HG02759 (cell line): ENCODE data around the gene TFCP2.
"Not testable (repeated sequence)": the region's sequence is repeated elsewhere in the genome, so short reads cannot be mapped to it uniquely, and the experiment has no call there.

Experiments used
- ATAC-seq: cut with Tn5 transposase; IDR thresholded peaks from one replicate; pipeline ENCODE4 v1.9.1; 2021; ENCODE audit warnings: mild to moderate bottlenecking, moderate library complexity; ENCODE audit not compliant: unreplicated experiment

TFCP2 gene

DNA sequence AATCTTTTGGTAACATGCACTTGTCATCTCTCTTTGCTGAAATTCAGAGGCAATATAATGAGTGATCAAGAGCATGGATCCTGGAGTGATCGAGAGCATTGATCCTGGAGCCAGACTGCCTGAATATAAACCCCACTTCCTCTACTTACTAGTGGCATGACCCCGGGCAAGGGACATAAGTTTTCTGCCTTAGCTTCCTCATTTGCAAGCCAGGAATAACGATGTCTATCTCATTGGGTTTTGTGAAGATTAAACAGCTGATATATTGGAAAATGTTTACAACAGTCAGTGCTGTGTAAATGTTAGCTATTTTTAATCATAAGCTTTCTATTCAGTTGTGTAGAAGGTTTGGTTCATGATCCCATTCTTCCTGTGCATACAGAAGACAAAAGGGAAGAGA is 87.2 kb downstream of the TFCP2 start:
- ATAC-seq = no peak

DNA sequence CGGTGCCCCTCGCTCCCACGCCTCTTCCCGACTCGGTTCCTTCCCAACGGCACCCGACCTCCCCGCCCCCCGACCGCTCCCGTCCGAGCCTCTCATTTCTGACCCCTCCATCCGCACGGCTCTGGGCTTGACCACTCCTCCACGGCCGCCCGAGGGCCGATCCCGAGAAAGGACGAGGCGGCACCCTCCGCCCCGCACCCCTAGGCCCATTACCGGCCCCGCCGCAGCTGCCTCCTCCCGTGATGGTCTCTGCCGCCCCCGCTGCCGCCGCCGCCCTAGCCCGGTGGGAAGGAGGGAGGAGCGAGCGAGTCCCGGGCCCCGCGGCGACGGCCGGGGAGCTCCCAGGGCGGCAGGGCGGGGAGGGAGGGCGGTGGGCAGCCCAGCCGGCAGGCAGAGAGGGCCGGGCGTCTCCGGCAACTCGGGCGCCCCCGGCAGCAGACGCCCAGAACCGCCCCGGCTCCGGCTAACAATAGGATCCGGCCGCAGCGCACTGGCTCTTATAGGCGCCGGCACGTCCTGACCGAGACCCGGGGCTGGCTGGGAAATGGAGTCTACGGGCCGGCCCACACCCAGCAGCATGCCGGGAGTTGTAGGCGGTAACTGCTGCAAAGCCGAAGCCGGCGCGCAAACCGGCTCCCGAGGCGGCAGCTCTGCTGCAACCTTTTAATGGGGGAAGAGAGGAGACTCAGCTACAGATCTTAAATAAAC is 89.7 kb downstream of the TFCP2 start, which contains the start of gene CSRNP2:
Gene CSRNP2 (minus strand): TSS at position 471 of the 708 bp plus-strand sequence. CDS start 7,035 bp downstream, outside the sequence.
- ATAC-seq = peak; percentile 98

DNA sequence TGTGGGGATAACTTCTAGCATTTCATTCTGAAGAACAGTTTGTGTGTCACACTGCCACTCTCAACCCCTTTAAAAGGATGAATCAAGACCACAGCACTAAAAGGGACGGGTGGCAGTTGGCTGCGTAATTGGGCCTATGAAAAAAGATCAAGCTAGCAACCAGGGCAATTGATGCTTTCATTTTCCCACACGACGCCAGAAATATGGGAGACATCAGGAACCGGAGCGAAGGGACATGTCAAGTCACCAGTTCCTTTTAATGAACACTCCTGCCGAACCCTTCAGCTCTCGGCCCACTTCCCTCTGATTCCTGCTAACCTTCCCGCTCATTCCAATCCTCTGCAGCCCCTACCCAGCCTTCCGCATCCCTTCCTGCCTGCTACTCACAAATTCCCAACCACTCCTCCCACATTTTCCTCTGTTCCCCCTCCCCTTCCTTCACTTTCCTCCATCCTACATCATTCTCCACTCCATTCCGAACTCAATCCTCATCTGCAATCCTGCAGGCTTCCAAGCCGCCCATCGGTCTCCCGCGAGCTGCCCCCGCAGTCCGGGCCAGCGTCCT is 90.3 kb downstream of the TFCP2 start:
- no peak for ATAC-seq

DNA sequence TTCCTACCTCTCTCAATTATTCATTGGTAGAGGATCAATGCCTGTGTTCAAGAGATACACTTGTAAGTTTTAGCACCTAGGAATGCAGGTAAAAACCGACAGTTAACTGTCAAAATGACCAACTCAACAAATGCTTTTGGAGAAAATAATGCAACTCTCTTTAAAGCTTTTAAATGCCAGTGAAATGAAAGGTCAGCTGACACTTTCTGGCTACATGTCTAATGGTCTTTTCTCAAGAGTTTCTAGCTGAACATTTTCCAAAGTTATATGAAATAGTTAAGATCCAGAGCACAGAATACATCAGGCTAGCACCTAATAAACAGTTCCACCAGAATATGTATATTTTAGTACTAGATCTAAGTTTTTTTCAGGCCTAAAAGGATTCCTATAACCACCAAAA is 91.5 kb downstream of the TFCP2 start:
- no peak for ATAC-seq

DNA sequence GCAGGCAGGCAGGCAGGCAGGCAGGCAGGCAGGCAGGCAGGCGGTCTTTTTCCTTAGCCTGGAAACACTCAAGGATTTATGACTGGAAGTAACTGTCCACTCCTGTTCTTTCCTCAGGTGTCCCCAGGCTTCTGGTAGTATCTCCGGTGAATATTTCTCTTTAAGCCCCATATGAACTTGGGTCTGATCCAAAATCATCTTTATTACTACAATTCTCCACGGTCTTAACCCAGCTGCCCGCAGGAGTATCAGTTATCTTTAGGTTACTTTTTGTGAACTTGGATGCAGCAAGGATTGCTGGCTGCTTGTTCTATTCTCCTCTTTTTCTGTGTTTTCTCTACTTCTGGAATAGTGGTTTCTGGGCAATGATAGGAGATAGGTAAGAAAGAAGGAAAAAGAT is 92.8 kb downstream of the TFCP2 start:
- no peak for ATAC-seq

DNA sequence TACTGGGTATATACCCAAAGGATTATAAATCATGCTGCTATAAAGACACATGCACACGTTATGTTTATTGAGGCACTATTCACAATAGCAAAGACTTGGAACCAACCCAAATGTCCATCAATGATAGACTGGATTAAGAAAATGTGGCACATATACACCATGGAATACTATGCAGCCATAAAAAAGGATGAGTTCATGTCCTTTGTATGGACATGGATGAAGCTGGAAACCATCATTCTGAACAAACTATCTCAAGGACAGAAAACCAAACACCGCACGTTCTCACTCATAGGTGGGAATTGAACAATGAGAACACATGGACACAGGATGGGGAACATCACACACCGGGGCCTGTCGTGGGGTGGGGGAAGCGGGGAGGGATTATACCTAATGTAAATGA is 94.1 kb downstream of the TFCP2 start:
- ATAC-seq = not testable (repeated sequence)

DNA sequence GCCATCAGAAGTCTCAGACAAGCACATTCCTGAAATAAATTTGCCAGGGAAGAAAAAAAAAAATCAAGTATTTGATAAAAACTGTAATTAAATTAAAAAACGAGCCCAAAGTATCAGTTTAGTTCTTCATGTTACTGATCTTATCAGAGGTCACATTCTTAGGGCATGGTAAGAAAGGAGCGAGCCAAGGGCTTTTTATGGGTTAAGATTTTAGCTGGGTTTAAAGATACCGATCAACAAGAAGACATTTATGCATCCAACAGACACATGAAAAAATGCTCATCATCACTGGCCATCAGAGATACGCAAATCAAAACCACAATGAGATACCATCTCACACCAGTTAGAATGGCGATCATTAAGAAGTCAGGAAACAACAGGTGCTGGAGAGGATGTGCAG is 94.6 kb downstream of the TFCP2 start:
- ATAC-seq = not testable (repeated sequence)

DNA sequence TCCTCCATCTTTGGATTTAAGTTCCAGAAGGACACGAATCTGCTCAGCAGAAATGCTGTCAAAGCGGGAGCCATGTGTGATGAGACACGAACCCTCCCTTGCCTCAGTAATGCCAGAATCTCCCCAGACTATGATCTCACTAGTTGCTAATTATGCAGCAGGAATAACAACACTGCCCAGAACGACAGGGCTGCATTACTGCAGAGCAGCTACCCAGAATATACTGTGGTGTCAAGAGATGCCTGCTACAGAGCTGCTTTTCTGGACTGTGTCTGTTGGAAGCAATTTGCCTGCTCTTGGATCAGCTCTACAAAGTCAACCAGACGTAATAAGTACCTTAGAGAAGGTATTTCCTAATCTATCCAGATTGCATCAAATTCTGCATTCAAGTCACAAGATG is 95.0 kb downstream of the TFCP2 start:
- ATAC-seq = no peak

DNA sequence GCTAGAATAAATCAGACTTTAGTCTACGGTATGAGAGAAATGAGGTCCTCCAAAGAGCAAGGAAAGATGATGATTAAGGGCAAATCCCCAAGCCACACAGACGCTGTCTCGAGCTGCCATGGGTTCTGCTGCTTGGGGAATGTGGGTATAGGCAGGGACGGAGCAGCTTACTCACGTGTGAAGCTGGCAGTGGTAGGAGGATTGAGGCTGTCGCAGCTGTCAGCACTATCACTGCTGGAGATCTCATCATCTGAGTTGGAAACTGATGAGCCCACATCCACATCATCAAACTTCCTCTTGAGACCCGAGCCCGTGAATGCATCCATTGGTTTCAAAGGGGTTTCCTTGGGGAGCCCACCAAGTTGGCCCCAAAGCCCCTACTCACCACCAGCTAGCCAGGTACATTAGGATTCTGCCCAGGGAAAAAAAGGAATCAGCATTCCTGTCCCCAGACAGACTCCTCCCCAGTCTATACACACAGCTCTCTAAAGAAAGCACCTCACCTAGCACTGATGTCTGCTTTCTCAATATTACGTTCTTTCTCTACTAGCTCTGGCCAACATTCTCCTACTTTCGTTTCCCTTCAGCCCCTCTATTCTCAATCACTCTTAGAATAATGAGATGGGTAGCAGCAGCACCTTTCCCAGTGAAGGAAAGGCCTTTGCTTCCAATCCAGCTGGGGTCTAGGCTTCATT is 96.6 kb downstream of the TFCP2 start:
- no peak for ATAC-seq

DNA sequence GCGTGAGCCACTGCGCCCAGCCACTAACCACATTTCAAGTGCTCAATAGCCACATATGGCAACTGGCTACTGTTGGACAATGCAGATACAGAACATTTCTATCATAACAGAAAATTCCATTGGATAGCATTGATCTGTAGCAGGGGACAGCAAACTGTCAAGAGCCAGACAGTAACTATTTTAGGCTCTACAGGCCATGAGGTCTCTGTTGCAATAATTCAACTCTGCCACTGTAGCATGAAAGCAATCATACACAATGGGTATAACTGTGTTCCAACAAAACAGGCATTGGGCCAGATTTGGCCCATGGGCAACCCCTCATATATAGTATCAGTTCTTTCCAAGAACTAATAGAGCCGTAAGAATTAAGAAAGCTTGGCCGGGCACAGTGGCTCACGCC is 97.5 kb downstream of the TFCP2 start:
- ATAC-seq = no peak

DNA sequence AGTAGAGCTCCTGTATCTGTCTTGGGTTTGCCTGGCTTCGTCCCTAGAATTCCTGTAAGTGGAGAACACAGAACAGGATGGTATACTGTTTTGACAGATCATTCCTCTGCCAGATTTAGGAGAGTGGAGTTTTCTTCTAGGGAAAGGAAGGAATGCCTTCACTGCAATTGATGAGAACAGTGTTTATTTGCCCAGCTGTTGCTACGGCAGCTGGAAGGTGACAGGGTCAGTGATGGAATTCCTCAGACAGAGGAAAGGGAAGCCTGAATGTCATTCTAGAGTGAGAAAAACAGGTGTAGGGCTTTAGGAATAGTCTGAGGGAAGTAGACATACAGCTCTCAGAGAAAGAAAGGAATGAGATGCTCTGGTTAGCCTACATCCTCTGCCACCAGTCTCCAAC is 101.3 kb downstream of the TFCP2 start:
- ATAC-seq = no peak

DNA sequence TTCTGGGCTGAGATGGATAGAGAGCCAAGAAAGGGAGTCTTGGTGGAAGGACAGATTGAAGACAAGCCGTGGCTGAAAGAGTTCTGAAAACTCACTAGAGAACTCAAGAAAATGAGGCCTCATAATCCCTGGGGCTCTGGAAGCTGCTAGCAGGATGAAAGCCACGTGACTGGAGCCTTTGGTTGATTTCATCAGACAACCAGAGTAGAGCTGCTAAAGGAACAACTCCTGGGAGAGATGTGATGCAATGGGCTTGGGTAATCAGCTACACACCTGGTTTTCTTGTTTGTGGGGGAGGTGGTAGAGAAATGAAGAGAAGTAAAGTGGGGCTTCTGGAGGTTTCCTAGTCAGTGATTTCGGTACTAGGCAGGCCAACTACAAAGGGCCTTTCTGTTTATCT is 102.9 kb downstream of the TFCP2 start:
- no peak for ATAC-seq

DNA sequence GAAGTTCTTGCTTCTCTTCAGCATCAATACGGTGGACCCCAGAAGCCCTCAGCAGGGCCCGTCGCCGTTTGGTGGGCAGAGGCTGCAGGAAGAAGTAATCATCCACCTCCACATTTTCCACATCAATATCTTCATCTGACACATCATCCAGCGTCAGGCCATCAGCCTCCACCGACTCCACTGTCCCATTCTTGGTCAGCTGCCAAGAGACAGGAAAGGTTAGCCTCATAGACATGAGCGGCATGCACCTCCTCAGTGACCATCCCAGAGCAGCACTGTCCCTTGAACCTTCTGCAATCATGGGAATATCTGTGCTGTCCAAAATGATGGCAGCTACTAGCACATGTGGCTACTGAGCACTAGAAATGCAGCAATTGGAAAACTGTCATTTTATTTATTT is 105.2 kb downstream of the TFCP2 start:
- ATAC-seq = no peak

DNA sequence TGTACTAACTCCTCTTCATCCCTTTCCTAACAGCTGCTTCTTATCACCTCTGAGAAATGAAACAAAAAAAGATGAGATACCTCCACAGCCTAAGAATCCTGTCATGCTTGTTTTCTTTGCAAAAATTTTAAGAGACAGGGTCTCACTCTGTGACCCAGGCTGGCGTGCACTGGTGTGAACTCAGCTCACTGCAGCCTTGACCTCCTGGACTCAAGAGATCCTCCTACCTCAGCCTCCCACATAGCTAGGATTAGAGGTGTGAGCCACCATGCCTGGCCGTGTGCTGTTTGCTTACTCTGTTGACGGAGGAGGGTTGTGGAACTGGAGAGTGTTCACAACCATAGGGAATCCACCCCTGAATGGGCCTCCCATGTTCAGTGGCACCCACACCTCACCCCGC is 105.7 kb downstream of the TFCP2 start:
- ATAC-seq = no peak

DNA sequence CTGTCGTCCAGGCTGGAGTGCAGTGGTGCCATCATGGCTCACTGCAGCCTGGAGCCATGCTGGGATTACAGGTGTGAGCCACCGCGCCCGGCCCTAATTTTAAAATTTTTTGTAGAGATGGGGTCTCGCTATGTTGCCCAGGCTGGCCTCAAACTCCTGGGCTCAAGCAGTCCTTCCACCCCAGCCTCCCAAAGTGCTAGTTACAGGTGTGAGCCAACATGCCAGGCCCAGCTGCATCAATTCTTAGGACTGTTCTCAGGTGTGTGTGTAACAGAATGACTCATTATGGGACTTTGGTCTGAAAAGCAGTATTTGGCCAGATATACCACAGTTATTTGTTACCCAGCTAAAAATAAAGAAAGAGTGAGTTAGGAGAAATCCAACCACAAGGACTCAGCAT is 107.4 kb downstream of the TFCP2 start:
- ATAC-seq = no peak

DNA sequence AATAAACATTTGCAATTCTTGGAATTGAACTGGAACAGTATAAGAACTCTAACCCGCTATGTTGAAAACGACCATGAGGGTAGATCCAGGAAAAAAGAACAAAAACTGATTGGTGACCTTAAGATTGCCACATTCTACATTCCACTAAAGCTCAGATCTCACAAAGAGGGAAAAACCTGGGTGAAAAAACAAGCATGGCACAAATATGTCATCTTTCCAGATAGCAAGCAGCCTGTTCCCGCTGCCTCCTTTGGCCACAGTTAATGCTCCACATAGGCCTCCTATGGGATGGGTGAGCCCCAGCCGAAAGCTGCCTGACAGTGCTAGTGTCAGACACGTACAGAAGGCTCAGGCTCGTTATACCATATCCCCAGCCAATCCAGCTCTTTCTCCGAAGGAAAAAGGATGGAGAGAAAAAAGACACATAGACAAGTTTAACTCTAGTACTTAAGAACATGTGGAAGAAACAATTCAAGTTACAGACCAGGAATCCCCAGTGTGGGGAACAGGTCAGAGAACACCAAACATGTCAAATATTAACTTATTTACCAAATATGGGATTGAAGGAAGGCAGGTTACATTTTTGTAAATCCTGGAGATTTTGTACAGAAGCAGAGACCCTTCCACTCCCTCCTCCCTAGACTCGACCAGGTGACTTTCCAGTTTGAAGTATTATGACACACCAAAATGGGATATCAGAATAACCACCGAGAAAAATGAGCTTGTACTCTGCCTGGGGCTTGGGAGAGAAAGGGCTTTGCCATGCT is 110.1 kb downstream of the TFCP2 start:
- no peak for ATAC-seq

DNA sequence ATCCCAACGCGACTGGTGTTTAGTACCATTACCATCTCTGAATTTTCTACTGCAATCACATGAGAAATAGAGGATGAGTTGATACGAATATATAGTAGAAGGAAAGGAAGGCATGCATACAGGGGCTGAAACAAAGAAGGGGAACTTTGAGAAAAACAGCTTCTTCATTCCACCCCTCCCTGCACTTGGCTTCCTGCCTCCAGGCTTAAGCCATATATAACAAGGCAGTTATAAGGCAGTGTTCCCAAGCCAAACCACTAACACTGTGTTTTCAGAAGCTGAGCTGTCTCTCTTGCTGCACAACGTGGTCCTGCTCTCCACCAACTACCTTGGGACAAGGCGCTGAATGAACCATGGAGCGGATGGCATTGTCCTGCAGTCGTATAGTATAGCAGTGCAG is 113.8 kb downstream of the TFCP2 start:
- ATAC-seq = no peak

DNA sequence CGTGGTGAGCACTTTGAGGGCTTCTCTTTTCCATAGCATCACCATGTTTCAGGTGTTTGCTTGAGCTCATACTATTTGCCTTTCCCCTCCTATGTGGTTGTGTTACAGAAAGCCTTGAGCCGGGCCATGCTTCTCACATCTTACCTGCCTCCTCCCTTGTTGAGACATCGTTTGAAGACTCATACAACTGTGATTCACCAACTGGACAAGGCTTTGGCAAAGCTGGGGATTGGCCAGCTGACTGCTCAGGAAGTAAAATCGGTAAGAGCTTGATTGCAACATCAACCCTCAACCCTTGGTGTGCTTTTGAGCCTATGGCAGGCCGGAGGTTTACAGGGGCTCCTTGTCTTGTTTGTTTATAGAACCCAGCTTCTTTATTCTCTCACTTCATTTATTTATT is 116.7 kb downstream of the TFCP2 start:
- no peak for ATAC-seq

DNA sequence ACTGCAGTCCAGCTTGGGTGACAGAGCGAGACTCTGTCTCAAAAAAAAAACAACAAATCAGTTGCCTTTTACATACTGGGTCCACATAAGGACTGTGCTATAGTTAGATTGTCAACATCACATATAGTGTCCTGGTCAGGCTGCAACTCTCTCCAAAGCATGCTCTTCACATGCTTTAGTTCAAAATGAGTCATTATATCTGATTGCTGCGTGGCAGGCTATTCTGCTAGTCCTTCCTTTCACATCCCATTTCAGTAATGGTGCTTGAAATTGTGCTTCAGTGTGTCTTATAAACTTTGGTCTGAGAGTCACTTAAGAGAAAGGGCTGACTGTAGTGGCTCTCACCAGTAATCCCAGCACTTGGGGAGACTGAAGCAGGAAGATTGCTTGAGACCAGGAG is 117.9 kb downstream of the TFCP2 start:
- ATAC-seq = no peak

DNA sequence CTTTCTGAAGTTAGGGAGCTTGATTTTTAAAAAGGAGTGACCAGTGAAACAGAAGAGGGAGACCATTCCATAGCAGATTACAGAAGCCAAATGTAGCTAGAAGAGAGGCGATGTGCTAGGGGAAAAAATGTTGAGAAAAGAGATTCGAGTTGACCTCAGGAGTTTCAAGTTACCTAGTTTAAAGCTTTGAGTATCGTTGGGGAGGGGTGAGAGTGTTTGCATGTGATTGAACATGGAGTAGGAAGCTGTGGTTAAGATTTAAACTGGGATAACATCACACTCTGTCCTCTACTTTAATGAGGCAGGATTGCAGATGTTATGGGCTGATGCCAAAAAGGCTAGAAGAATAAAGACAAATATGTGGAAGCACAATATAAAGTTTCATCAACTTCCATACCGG is 121.1 kb downstream of the TFCP2 start:
- ATAC-seq = no peak

DNA sequence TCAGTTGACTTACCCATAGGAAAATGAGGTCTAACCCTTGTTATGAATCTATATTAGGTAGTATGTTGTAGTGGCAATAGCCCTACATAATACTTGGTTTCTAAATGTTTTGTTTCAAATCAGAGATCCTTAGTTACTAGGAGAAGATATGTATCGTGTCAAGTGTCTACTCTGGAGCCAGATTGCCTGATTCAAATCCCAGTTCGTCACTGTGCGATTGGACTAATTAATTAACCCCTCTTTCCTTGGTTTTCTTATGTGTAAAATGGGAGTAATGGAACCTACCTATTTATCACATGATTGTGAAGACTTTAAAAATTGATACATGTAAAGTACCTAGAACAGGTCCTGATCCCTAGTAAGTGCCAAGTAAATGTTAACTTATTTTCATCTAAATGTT is 123.4 kb downstream of the TFCP2 start:
- ATAC-seq = no peak
